ENCODE results near the gene C1QL3.

DNA sequence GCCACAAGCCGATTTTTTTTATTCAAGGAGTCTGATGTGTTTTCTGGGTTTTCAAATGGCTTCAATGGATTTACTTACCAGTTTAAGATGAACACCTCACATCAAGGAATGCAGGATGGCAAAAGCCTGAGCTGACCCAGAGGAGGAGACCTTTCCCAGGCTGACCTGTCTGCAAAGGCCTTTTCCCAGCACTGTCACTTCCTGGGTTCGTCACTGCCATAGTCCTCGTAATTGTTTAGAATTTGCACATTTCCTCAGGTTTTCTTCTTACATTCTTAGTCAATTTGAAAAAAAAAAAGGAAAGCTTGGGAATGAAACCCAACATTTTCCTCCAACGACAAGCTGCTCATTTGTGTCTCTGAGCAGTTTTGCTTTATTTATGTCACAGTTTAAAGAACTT is 42.9 kb downstream of the C1QL3 start:
- no peak for TF ChIP-seq POLR2A (IDR thresholded peaks at IDR 0.05)
- TF ChIP-seq, protein P1, sequence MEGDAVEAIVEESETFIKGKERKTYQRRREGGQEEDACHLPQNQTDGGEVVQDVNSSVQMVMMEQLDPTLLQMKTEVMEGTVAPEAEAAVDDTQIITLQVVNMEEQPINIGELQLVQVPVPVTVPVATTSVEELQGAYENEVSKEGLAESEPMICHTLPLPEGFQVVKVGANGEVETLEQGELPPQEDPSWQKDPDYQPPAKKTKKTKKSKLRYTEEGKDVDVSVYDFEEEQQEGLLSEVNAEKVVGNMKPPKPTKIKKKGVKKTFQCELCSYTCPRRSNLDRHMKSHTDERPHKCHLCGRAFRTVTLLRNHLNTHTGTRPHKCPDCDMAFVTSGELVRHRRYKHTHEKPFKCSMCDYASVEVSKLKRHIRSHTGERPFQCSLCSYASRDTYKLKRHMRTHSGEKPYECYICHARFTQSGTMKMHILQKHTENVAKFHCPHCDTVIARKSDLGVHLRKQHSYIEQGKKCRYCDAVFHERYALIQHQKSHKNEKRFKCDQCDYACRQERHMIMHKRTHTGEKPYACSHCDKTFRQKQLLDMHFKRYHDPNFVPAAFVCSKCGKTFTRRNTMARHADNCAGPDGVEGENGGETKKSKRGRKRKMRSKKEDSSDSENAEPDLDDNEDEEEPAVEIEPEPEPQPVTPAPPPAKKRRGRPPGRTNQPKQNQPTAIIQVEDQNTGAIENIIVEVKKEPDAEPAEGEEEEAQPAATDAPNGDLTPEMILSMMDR (IDR thresholded peaks at IDR 0.05): no peak

Measured in thyroid gland (tissue), 4 donors.